NB4 (cell line): ENCODE measurements around the gene TDRD6.

Experiments
- DNase-seq: peaks from one replicate; pipeline ENCODE4 v3.0.0; 2010; ENCODE audit warnings: low read depth
- H3K4me3 ChIP-seq: one replicate; pipeline ENCODE4 v1.5.1; 2011; ENCODE audit warnings: mild to moderate bottlenecking, low read depth, low read length, moderate library complexity
- CTCF ChIP-seq: IDR thresholded peaks from one replicate; pipeline ENCODE4 v1.5.1; 2012; ENCODE audit warnings: low read depth, low read length
- MAX ChIP-seq: IDR thresholded peaks from 2 replicates; pipeline ENCODE4 v1.6.1; 2011; ENCODE audit warnings: low read depth, low read length
- MYC ChIP-seq: IDR thresholded peaks from 2 replicates; pipeline ENCODE4 v1.6.1; 2011; ENCODE audit warnings: low read depth, low read length
- POLR2A ChIP-seq: IDR thresholded peaks from 2 replicates; pipeline ENCODE4 v1.6.1; 2011; ENCODE audit warnings: mild to moderate bottlenecking; ENCODE audit not compliant: insufficient read length; ENCODE audit errors: extremely low read depth

Gene TDRD6

DNA sequence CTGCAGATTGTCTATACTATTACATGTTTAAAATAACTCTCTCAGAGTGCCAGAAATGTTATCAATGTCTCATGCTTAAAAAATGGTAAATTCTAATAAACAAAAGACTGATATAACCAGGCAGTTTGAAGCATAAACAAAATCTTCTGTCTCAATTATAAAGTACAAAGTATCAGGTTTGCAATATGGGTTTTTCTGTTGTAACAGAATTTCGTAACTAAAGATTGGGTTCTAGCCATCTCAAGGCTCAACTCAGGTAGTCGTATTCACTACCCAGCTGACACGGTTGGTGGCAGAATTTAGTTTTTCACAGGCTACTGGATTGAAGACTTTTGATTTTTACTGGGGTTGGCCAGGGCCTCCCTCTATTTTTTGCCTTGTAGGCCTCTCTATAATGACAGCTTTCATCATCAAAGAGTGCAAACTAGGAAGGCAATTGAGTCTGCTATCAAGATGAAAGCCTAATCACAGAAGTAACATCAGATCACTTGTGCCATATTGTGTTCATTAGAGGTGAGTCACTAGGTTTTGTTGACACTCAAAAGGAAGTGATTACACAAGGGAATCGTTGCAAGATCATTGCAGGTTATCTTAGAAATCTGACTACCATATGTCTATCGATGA is 38.7 kb upstream of the TDRD6 start:
- TF ChIP-seq POLR2A = no peak
- TF ChIP-seq CTCF = no peak
- no peak for DNase-seq
- H3K4me3 ChIP-seq = no peak overlapping the region

GRCh38 chr6:46651006-46651405 is 36.7 kb upstream of the TDRD6 start:
- no peak overlapping the region for H3K4me3 ChIP-seq
- TF ChIP-seq MYC (no peak), CTCF (no peak), POLR2A (no peak), MAX (no peak)
- no peak for DNase-seq

- no peak for TF ChIP-seq MAX
- no peak for TF ChIP-seq CTCF
- no peak for TF ChIP-seq POLR2A
- TF ChIP-seq MYC = no peak
- no peak overlapping the region for H3K4me3 ChIP-seq
- no peak for DNase-seq
Measured at GRCh38 chr6:46651816-46652215, 35.9 kb upstream of the TDRD6 start.

DNA sequence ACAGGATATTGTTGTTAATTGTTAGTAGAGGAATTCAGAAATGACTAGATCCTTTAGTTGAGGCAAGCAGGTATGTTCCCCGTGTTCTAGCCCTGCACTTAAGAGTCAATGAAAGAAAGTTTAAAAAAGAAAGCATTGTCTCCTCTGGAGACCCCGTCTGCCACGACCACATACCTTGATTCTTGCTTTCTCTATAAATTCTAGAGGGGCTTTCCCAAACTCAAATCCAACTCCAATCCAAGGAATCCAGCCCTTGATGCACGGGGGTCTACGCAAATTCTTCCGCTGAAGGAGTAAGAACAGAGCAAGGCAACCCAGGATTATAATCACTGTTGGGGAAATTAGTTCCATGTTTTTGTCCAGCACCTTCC is 35.5 kb upstream of the TDRD6 start:
- TF ChIP-seq POLR2A (no peak), MAX (no peak), MYC (no peak), CTCF (no peak)
- no peak overlapping the region for H3K4me3 ChIP-seq
- no peak for DNase-seq

GRCh38 chr6:46652603-46653438 is 34.9 kb upstream of the TDRD6 start, which contains the start of the genes CYP39A1 and SLC25A27:
Gene CYP39A1, minus strand, starts transcription at chr6:46652818. Its CDS starts 236 bp downstream, at chr6:46652582.
Gene SLC25A27, plus strand, starts transcription at chr6:46652975. Its CDS starts 218 bp downstream, at chr6:46653193.
- peak; percentile 65 for DNase-seq
- TF ChIP-seq CTCF (no peak), MYC (no peak), POLR2A (no peak), MAX (no peak)
- H3K4me3 ChIP-seq = peak within 1 kb of the TSS; percentile 48
